Calu3 (cell line): ENCODE results near the gene TP53BP2. TPM values are rescaled to one million over a fixed set of nuclear protein-coding genes. Genes with fewer than 3 reads are reported as not detected.
"Not testable (repeated sequence)": the region's sequence is repeated elsewhere in the genome, so short reads cannot be mapped to it uniquely, and the experiment has no call there.

Experiments used
- BruUV-seq: library from RNA; stranded (reverse); fragments of 400-500 nt; replicated peaks from 2 replicates; lab custom pipeline; 2021; lab: Mats Ljungman, UMichigan
- CTCF ChIA-PET: fragments of 300-600 bp; sonication (Branson Sonifier 250); formaldehyde crosslinking; loops from one replicate; lab custom pipeline; 2022; ENCODE audit warnings: antibody characterized with exemption; lab: Charles Lee
- DNase-seq: peaks from one replicate; pipeline ENCODE4 v3.0.0; 2022
- H3K27ac Mint-ChIP-seq: one replicate; pipeline ENCODE4 v1.8.0; 2022; ENCODE audit warnings: mixed read lengths; ENCODE audit not compliant: unreplicated experiment
- H3K27me3 Mint-ChIP-seq: one replicate; pipeline ENCODE4 v1.8.0; 2022; ENCODE audit warnings: mixed read lengths; ENCODE audit not compliant: unreplicated experiment
- H3K36me3 Mint-ChIP-seq: one replicate; pipeline ENCODE4 v1.8.0; 2022; ENCODE audit warnings: mild to moderate bottlenecking, moderate library complexity, mixed read lengths; ENCODE audit not compliant: insufficient read depth, unreplicated experiment
- H3K4me1 Mint-ChIP-seq: one replicate; pipeline ENCODE4 v1.8.0; 2022; ENCODE audit warnings: mild to moderate bottlenecking, low read depth, mixed read lengths; ENCODE audit not compliant: unreplicated experiment
- H3K4me3 Mint-ChIP-seq: one replicate; pipeline ENCODE4 v1.8.0; 2022; ENCODE audit warnings: mild to moderate bottlenecking, low read depth, moderate library complexity, mixed read lengths; ENCODE audit not compliant: unreplicated experiment
- H3K9me3 Mint-ChIP-seq: one replicate; pipeline ENCODE4 v1.8.0; 2022; ENCODE audit warnings: low read depth, mixed read lengths; ENCODE audit not compliant: unreplicated experiment
- CTCF ChIP-seq: fragments of 200-600 bp; IDR thresholded peaks from one replicate; pipeline ENCODE4 v1.8.0; 2022; ENCODE audit warnings: antibody characterized with exemption; ENCODE audit not compliant: unreplicated experiment
- intact Hi-C: fragments of 100-400 bp; cut with micrococcal nuclease; formaldehyde crosslinking; loops from one replicate; pipeline ENCODE4 v1.10.0; 2022; ENCODE audit not compliant: unreplicated experiment
- total RNA-seq: library from RNA; stranded (reverse); gene quantifications from 2 replicates; pipeline ENCODE4 v1.2.3, GENCODE V29; 2022

The TP53BP2 gene
- total RNA-seq, 1 experiment from 2014 or later: 66.4 TPM

GRCh38 chr1:223747838-223748335 is 97.9 kb downstream of the TP53BP2 start:
- H3K4me3 Mint-ChIP-seq: no peak overlapping the region
- BruUV-seq: no TSS peak
- peaks cover 84% of the 10 kb centered on the region for H3K36me3 Mint-ChIP-seq
- no peaks in the 10 kb centered on the region for H3K27me3 Mint-ChIP-seq
- peak overlapping the region; percentile 13 for H3K27ac Mint-ChIP-seq
- no peak for TF ChIP-seq CTCF
- no peak for DNase-seq
- no peaks in the 10 kb centered on the region for H3K9me3 Mint-ChIP-seq
- peaks cover 8% of the 10 kb centered on the region for H3K4me1 Mint-ChIP-seq
- CTCF ChIA-PET: interaction anchor here (0.7 kb wide), 1 partner anchor 41 kb away, joined by 3 read pairs; no protein-coding TSS in a partner anchor
- intact Hi-C loops: loop anchor here (2.0 kb wide), 1 partner anchor 49 kb away; no protein-coding TSS in a partner anchor

GRCh38 chr1:223745731-223746130 is 100.0 kb downstream of the TP53BP2 start:
- CTCF ChIA-PET: interaction anchor here (0.7 to 1.6 kb wide), 4 partner anchors 26 to 195 kb away, joined by 4 to 12 read pairs (median 6); no protein-coding TSS in a partner anchor
- DNase-seq: no peak
- Mint-ChIP-seq H3K27me3 (no peaks in the 10 kb centered on the region), H3K27ac (no peak overlapping the region), H3K4me3 (no peak overlapping the region), H3K36me3 (peaks cover 77% of the 10 kb centered on the region), H3K9me3 (no peaks in the 10 kb centered on the region), H3K4me1 (peaks cover 21% of the 10 kb centered on the region)
- intact Hi-C loops: no loop called here
- no peak for TF ChIP-seq CTCF
- BruUV-seq: no TSS peak

GRCh38 chr1:223742856-223743517 is 102.8 kb downstream of the TP53BP2 start:
- Mint-ChIP-seq H3K27me3 (no peaks in the 10 kb centered on the region), H3K4me1 (peaks cover 49% of the 10 kb centered on the region), H3K4me3 (no peak overlapping the region), H3K27ac (peak overlapping the region; percentile 0), H3K9me3 (no peaks in the 10 kb centered on the region), H3K36me3 (peaks cover 82% of the 10 kb centered on the region)
- BruUV-seq: no TSS peak
- TF ChIP-seq CTCF: no peak
- CTCF ChIA-PET: interaction anchor here (0.7 kb wide), 1 partner anchor 30 kb away, joined by 3 read pairs; no protein-coding TSS in a partner anchor
- DNase-seq: no peak
- intact Hi-C loops: no loop called here

- DNase-seq: no peak
- intact Hi-C loops: loop anchor here (2.0 kb wide), 1 partner anchor 27 kb away; no protein-coding TSS in a partner anchor
- peaks cover 78% of the 10 kb centered on the region for H3K36me3 Mint-ChIP-seq
These were observed 103.9 kb downstream of the TP53BP2 start for GRCh38 chr1:223741861-223742260.

GRCh38 chr1:223740038-223740736 is 105.6 kb downstream of the TP53BP2 start:
- Mint-ChIP-seq H3K27ac (peak overlapping the region; percentile 95), H3K4me3 (peak overlapping the region; percentile 62), H3K36me3 (peaks cover 65% of the 10 kb centered on the region), H3K4me1 (peaks cover 69% of the 10 kb centered on the region)
- BruUV-seq: TSS peak; percentile 97
- H3K27me3 Mint-ChIP-seq, H3K9me3 Mint-ChIP-seq: not testable (repeated sequence)
- CTCF ChIA-PET: interaction anchor here (1.0 to 2.9 kb wide), 5 partner anchors 13 to 32 kb away, joined by 3 to 10 read pairs (median 5); no protein-coding TSS in a partner anchor
- intact Hi-C loops: loop anchor here (2.0 kb wide), 1 partner anchor 25 kb away; no protein-coding TSS in a partner anchor
- DNase-seq: peak; percentile 49

More at GRCh38 chr1:223741861-223742260, 103.9 kb downstream of the TP53BP2 start:
- TF ChIP-seq CTCF: no peak
- Mint-ChIP-seq H3K27ac (peak overlapping the region; percentile 95), H3K27me3 (no peaks in the 10 kb centered on the region), H3K4me1 (peaks cover 58% of the 10 kb centered on the region), H3K9me3 (no peaks in the 10 kb centered on the region), H3K4me3 (no peak overlapping the region)
- CTCF ChIA-PET: interaction anchor here (0.7 to 1.9 kb wide), 4 partner anchors 10 to 30 kb away, joined by 3 to 10 read pairs (median 4); no protein-coding TSS in a partner anchor
- no TSS peak for BruUV-seq
